ENCODE results near the gene TMTC2. TPM values are rescaled to one million over a fixed set of nuclear protein-coding genes. Genes with fewer than 3 reads are reported as not detected.

The TMTC2 gene
- polyA plus RNA-seq (ENCODE audit: low read depth in 6 of 6): under 1 TPM in 3 of 6 donors, not detected in 3; 0.13 to 0.49 (median 0.17) TPM

GRCh38 chr12:82686168-82687020, at the start of gene TMTC2:
TSS of gene TMTC2 (plus strand) at chr12:82686906.
- Mint-ChIP-seq H3K36me3 (no peaks in the 10 kb centered on the region), H3K9me3 (no peaks in the 10 kb centered on the region), H3K27me3 (peaks cover 4 to 12% (median 7%) of the 10 kb centered on the region in 3 donors), H3K4me1 (peaks cover 18 to 24% (median 20%) of the 10 kb centered on the region in 3 donors), H3K4me3 (peak within 1 kb of the TSS; percentile 89 to 98 (median 94)), H3K27ac (peak within 1 kb of the TSS; percentile 51 to 95 (median 89))
- ATAC-seq (ENCODE audit: low read depth in 2 of 2): peak; percentile 79
- peak; percentile 83 for DNase-seq

GRCh38 chr12:82638324-82638723, 48.4 kb upstream of the TMTC2 start:
- no peak for DNase-seq
- peaks cover 0 to 17% (median 5%) of the 10 kb centered on the region in 7 donors for H3K9me3 Mint-ChIP-seq
- no peak overlapping the region for H3K4me3 Mint-ChIP-seq
- no peaks in the 10 kb centered on the region for H3K4me1 Mint-ChIP-seq
- no peaks in the 10 kb centered on the region for H3K36me3 Mint-ChIP-seq
- no peak for ATAC-seq (ENCODE audit: low read depth in 2 of 2)
- no peak overlapping the region for H3K27ac Mint-ChIP-seq
- no peaks in the 10 kb centered on the region for H3K27me3 Mint-ChIP-seq

GRCh38 chr12:82644896-82645295, 41.8 kb upstream of the TMTC2 start:
- Mint-ChIP-seq H3K36me3 (no peaks in the 10 kb centered on the region), H3K27ac (no peak overlapping the region), H3K4me1 (no peaks in the 10 kb centered on the region), H3K4me3 (no peak overlapping the region), H3K9me3 (peaks cover 0 to 9% (median 2%) of the 10 kb centered on the region in 7 donors), H3K27me3 (no peaks in the 10 kb centered on the region)
- ATAC-seq (ENCODE audit: low read depth in 2 of 2) (no peak), DNase-seq (no peak)

- H3K9me3 Mint-ChIP-seq: peaks cover 0 to 9% (median 2%) of the 10 kb centered on the region in 7 donors
- H3K27me3 Mint-ChIP-seq: no peaks in the 10 kb centered on the region
- no peak overlapping the region for H3K4me3 Mint-ChIP-seq
- no peaks in the 10 kb centered on the region for H3K36me3 Mint-ChIP-seq
- ATAC-seq (ENCODE audit: low read depth in 2 of 2) (no peak), DNase-seq (no peak)
- no peak overlapping the region for H3K27ac Mint-ChIP-seq
- H3K4me1 Mint-ChIP-seq: no peaks in the 10 kb centered on the region
Measured at GRCh38 chr12:82645414-82645813, 41.3 kb upstream of the TMTC2 start.

GRCh38 chr12:82647853-82648252, 38.9 kb upstream of the TMTC2 start:
- ATAC-seq (ENCODE audit: low read depth in 2 of 2) (no peak), DNase-seq (no peak)
- Mint-ChIP-seq H3K4me3 (no peak overlapping the region), H3K36me3 (no peaks in the 10 kb centered on the region), H3K4me1 (no peaks in the 10 kb centered on the region), H3K9me3 (peaks cover 0 to 4% (median 0%) of the 10 kb centered on the region in 7 donors), H3K27me3 (no peaks in the 10 kb centered on the region), H3K27ac (no peak overlapping the region)

- no peaks in the 10 kb centered on the region for H3K4me1 Mint-ChIP-seq
- no peaks in the 10 kb centered on the region for H3K27me3 Mint-ChIP-seq
- no peak for ATAC-seq (ENCODE audit: low read depth in 2 of 2)
- H3K9me3 Mint-ChIP-seq: peaks cover 0 to 4% (median 0%) of the 10 kb centered on the region in 7 donors
- no peak overlapping the region for H3K4me3 Mint-ChIP-seq
- DNase-seq: no peak
- no peaks in the 10 kb centered on the region for H3K36me3 Mint-ChIP-seq
- H3K27ac Mint-ChIP-seq: no peak overlapping the region
Measured at GRCh38 chr12:82648259-82648909, 38.3 kb upstream of the TMTC2 start.

- no peak for DNase-seq
Measured at GRCh38 chr12:82650627-82651337, 35.9 kb upstream of the TMTC2 start.

GRCh38 chr12:82651489-82651888, 35.2 kb upstream of the TMTC2 start:
- no peaks in the 10 kb centered on the region for H3K27me3 Mint-ChIP-seq
- no peak for DNase-seq
- no peak overlapping the region for H3K4me3 Mint-ChIP-seq
- H3K27ac Mint-ChIP-seq: no peak overlapping the region
- H3K36me3 Mint-ChIP-seq: no peaks in the 10 kb centered on the region
- no peaks in the 10 kb centered on the region for H3K4me1 Mint-ChIP-seq
- H3K9me3 Mint-ChIP-seq: peaks cover 0 to 3% (median 0%) of the 10 kb centered on the region in 7 donors
- ATAC-seq (ENCODE audit: low read depth in 2 of 2): no peak

More at GRCh38 chr12:82650627-82651337, 35.9 kb upstream of the TMTC2 start:
- ATAC-seq (ENCODE audit: low read depth in 2 of 2): no peak
- Mint-ChIP-seq H3K9me3 (peaks cover 0 to 3% (median 0%) of the 10 kb centered on the region in 7 donors), H3K36me3 (no peaks in the 10 kb centered on the region), H3K4me1 (no peaks in the 10 kb centered on the region), H3K4me3 (no peak overlapping the region), H3K27ac (no peak overlapping the region), H3K27me3 (no peaks in the 10 kb centered on the region)

- no peaks in the 10 kb centered on the region for H3K36me3 Mint-ChIP-seq
- ATAC-seq (ENCODE audit: low read depth in 2 of 2) (no peak), DNase-seq (no peak)
- H3K9me3 Mint-ChIP-seq: peaks cover 0 to 3% (median 0%) of the 10 kb centered on the region in 7 donors
- no peaks in the 10 kb centered on the region for H3K27me3 Mint-ChIP-seq
- H3K4me3 Mint-ChIP-seq: no peak overlapping the region
- H3K4me1 Mint-ChIP-seq: no peaks in the 10 kb centered on the region
- no peak overlapping the region for H3K27ac Mint-ChIP-seq
Measured at GRCh38 chr12:82652071-82652470, 34.6 kb upstream of the TMTC2 start.

GRCh38 chr12:82655751-82656150, 31.0 kb upstream of the TMTC2 start:
- Mint-ChIP-seq H3K4me3 (no peak overlapping the region), H3K36me3 (no peaks in the 10 kb centered on the region), H3K9me3 (peaks cover 0 to 14% (median 4%) of the 10 kb centered on the region in 7 donors), H3K27ac (no peak overlapping the region), H3K27me3 (no peaks in the 10 kb centered on the region), H3K4me1 (no peaks in the 10 kb centered on the region)
- DNase-seq: no peak
- ATAC-seq (ENCODE audit: low read depth in 2 of 2): no peak

- no peaks in the 10 kb centered on the region for H3K4me1 Mint-ChIP-seq
- peak overlapping the region in 1 of 6 donors; percentile 23 for H3K27ac Mint-ChIP-seq
Measured at GRCh38 chr12:82659343-82660207, 27.1 kb upstream of the TMTC2 start.

GRCh38 chr12:82660541-82661325, 26.0 kb upstream of the TMTC2 start:
- no peak overlapping the region for H3K4me3 Mint-ChIP-seq
- no peaks in the 10 kb centered on the region for H3K4me1 Mint-ChIP-seq

More at GRCh38 chr12:82659343-82660207, 27.1 kb upstream of the TMTC2 start:
- Mint-ChIP-seq H3K9me3 (peaks cover 0 to 14% (median 5%) of the 10 kb centered on the region in 7 donors), H3K4me3 (peak overlapping the region in 1 of 8 donors; percentile 42), H3K27me3 (peaks cover 0 to 9% (median 3%) of the 10 kb centered on the region in 3 donors), H3K36me3 (no peaks in the 10 kb centered on the region)
- DNase-seq (no peak), ATAC-seq (ENCODE audit: low read depth in 2 of 2) (no peak)

More at GRCh38 chr12:82660541-82661325, 26.0 kb upstream of the TMTC2 start:
- Mint-ChIP-seq H3K9me3 (peaks cover 0 to 14% (median 3%) of the 10 kb centered on the region in 7 donors), H3K27me3 (peaks cover 0 to 14% (median 9%) of the 10 kb centered on the region in 3 donors), H3K36me3 (no peaks in the 10 kb centered on the region), H3K27ac (no peak overlapping the region)
- DNase-seq (no peak), ATAC-seq (ENCODE audit: low read depth in 2 of 2) (no peak)
